ENCODE results near the gene MAPK8IP1. TPM values are rescaled to one million over a fixed set of nuclear protein-coding genes. Genes with fewer than 3 reads are reported as not detected.
A peak's percentile ranks its signal among the peaks of the same experiment; 100 is the strongest.

The MAPK8IP1 gene
- total and polyA plus RNA-seq, 12 donors = 2.6 to 8.0 (median 6.5) TPM

- H3K36me3 ChIP-seq = peaks cover 0 to 5% (median 0%) of the 10 kb centered on the region in 9 donors
- peak overlapping the region in 5 of 10 donors; percentile 37 to 71 (median 39) for H3K27ac ChIP-seq
- DNase-seq = no peak
- intact Hi-C loops (cut with DNase I) = no loop called here
- no peak for ATAC-seq
- peaks cover 15 to 61% (median 37%) of the 10 kb centered on the region in 9 donors for H3K4me1 ChIP-seq
- TF ChIP-seq CTCF (IDR thresholded peaks at IDR 0.05) = no peak
- WGBS, 2 donors = 83 to 91% methylated on average over 6 of the region's 6 CpGs
- H3K9me3 ChIP-seq = no peaks in the 10 kb centered on the region
- peaks cover 0 to 34% (median 27%) of the 10 kb centered on the region in 7 donors for H3K27me3 ChIP-seq
- H3K4me3 ChIP-seq = no peak overlapping the region
Measured at GRCh38 chr11:45920531-45921477, 35.4 kb downstream of the MAPK8IP1 start.

GRCh38 chr11:45921561-45922424, 36.3 kb downstream of the MAPK8IP1 start:
- no peak for TF ChIP-seq CTCF (IDR thresholded peaks at IDR 0.05)
- 24 to 36% methylated on average over 53 to 54 of the region's 54 CpGs for WGBS, 2 donors
- H3K27me3 ChIP-seq = peaks cover 0 to 34% (median 27%) of the 10 kb centered on the region in 7 donors
- H3K4me1 ChIP-seq = peaks cover 10 to 51% (median 29%) of the 10 kb centered on the region in 9 donors
- no peaks in the 10 kb centered on the region for H3K9me3 ChIP-seq
- peak overlapping the region; percentile 15 to 46 (median 28) for H3K4me3 ChIP-seq
- intact Hi-C loops (cut with DNase I) = no loop called here
- no peak for DNase-seq
- ATAC-seq = no peak
- H3K36me3 ChIP-seq = no peaks in the 10 kb centered on the region
- H3K27ac ChIP-seq = no peak overlapping the region

GRCh38 chr11:45922425-45923082, 37.1 kb downstream of the MAPK8IP1 start, which contains the start of gene LARGE2:
Gene LARGE2 (plus strand): TSS chr11:45922656. CDS start chr11:45922883, 227 bp downstream.
- intact Hi-C loops (cut with DNase I) = no loop called here
- 2 to 3% methylated on average over 59 to 73 of the region's 73 CpGs for WGBS, 2 donors
- Histone ChIP-seq H3K9me3 (no peaks in the 10 kb centered on the region), H3K4me1 (peaks cover 6 to 46% (median 23%) of the 10 kb centered on the region in 9 donors), H3K27me3 (peaks cover 0 to 34% (median 27%) of the 10 kb centered on the region in 7 donors), H3K27ac (no peak within 1 kb of the TSS), H3K36me3 (no peaks in the 10 kb centered on the region), H3K4me3 (peak within 1 kb of the TSS; percentile 15 to 46 (median 28))
- TF ChIP-seq CTCF (IDR thresholded peaks at IDR 0.05) = no peak
- no peak for DNase-seq
- ATAC-seq = no peak

Data from heart right ventricle (tissue), 16 donors.